Endodermal cell (in vitro differentiated cells): ENCODE data around the gene MRPS21. TPM values are rescaled to one million over a fixed set of nuclear protein-coding genes. Genes with fewer than 3 reads are reported as not detected.

ENCODE experiments used
- DNase-seq: peaks from one replicate; pipeline ENCODE4 v3.0.0-alpha.2; 2017
- H3K27ac ChIP-seq: 2 replicates; pipeline ENCODE4 v1.5.1; 2013; ENCODE audit warnings: mild to moderate bottlenecking, low read depth, low read length, moderate library complexity
- H3K27me3 ChIP-seq: 2 replicates; pipeline ENCODE4 v1.6.1; 2013; ENCODE audit warnings: mild to moderate bottlenecking, low read length, moderate library complexity; ENCODE audit not compliant: insufficient read depth, control insufficient read depth, poor library complexity, severe bottlenecking
- H3K36me3 ChIP-seq: 2 replicates; pipeline ENCODE4 v1.7.0; 2013; ENCODE audit warnings: mild to moderate bottlenecking, low read length, moderate library complexity; ENCODE audit not compliant: control insufficient read depth, insufficient read depth
- H3K4me1 ChIP-seq: one replicate; pipeline ENCODE4 v1.7.0; 2013; ENCODE audit warnings: low read length; ENCODE audit not compliant: control insufficient read depth, insufficient read depth
- H3K4me3 ChIP-seq: 2 replicates; pipeline ENCODE4 v1.5.1; 2013; ENCODE audit warnings: mild to moderate bottlenecking, low read length, moderate library complexity
- H3K9ac ChIP-seq: 2 replicates; pipeline ENCODE4 v1.6.1; 2013; ENCODE audit warnings: mild to moderate bottlenecking, low read length, moderate library complexity; ENCODE audit not compliant: poor library complexity, severe bottlenecking; ENCODE audit errors: extremely low read depth
- H3K9me3 ChIP-seq: 2 replicates; pipeline ENCODE4 v1.6.1; 2013; ENCODE audit warnings: mild to moderate bottlenecking, low read length, moderate library complexity; ENCODE audit not compliant: control insufficient read depth
- H3K27ac Mint-ChIP-seq: 2 replicates; pipeline ENCODE4 v1.8.0; 2020; ENCODE audit warnings: mixed read lengths
- H3K27me3 Mint-ChIP-seq: 2 replicates; pipeline ENCODE4 v1.8.0; 2021; ENCODE audit warnings: mild to moderate bottlenecking, mixed read lengths; ENCODE audit not compliant: insufficient read depth
- H3K36me3 Mint-ChIP-seq: 2 replicates; pipeline ENCODE4 v1.8.0; 2020; ENCODE audit warnings: low read depth, mixed read lengths
- H3K4me1 Mint-ChIP-seq: 2 replicates; pipeline ENCODE4 v1.8.0; 2020; ENCODE audit warnings: mixed read lengths
- H3K4me3 Mint-ChIP-seq: 2 replicates; pipeline ENCODE4 v1.8.0; 2020; ENCODE audit warnings: mild to moderate bottlenecking, moderate library complexity, mixed read lengths
- H3K9me3 Mint-ChIP-seq: 2 replicates; pipeline ENCODE4 v1.8.0; 2020; ENCODE audit warnings: mild to moderate bottlenecking, mixed read lengths
- CTCF ChIP-seq: fragments of 200-600 bp; sonication (generic); conservative IDR thresholded peaks from 2 replicates; pipeline ENCODE4 v1.5.0; 2021; ENCODE audit warnings: antibody characterized with exemption, mild to moderate bottlenecking
- WGBS, 2 experiments: methylation state at CpG; one replicate each; pipeline versions ENCODE4 v1.1.5 to v1.1.7; 2013; ENCODE audit warnings: missing lambda C conversion rate in 2 of 2, mixed read lengths in 1 of 2; ENCODE audit not compliant: insufficient coverage in 1 of 2, insufficient read length in 1 of 2; 5-methylcytosine and 5-hydroxymethylcytosine counted together
- total RNA-seq, 2 donors: library from RNA; stranded (reverse); fragmentation: NEBNext Ultra II Directional in 1 of 2; extraction: Animal tissue kit (Norgen Biotek cat#: 25700) in 1 of 2; gene quantifications; 2 replicates in 1 of 2; 3 replicates in 1 of 2; pipeline ENCODE4 v1.2.1, GENCODE V29; 2021

The MRPS21 gene
- total RNA-seq, 2 donors from 2014 or later = 89.9 to 95.3 TPM

- peaks cover under 1% of the 10 kb centered on the region for H3K36me3 ChIP-seq
- TF ChIP-seq CTCF = no peak
- Mint-ChIP-seq H3K27ac (peak overlapping the region; percentile 97), H3K36me3 (peaks cover 33% of the 10 kb centered on the region), H3K27me3 (no peaks in the 10 kb centered on the region), H3K9me3 (peaks cover 2% of the 10 kb centered on the region), H3K4me3 (peak overlapping the region; percentile 75), H3K4me1 (peaks cover 63% of the 10 kb centered on the region)
- H3K9me3 ChIP-seq = no peaks in the 10 kb centered on the region
- DNase-seq = peak; percentile 92
- no peaks in the 10 kb centered on the region for H3K27me3 ChIP-seq
- peak overlapping the region; percentile 21 for H3K27ac ChIP-seq
- H3K9ac ChIP-seq = peak overlapping the region; percentile 77
- peaks cover 6% of the 10 kb centered on the region for H3K4me1 ChIP-seq
- H3K4me3 ChIP-seq = peak overlapping the region; percentile 79
- WGBS, 2 experiments = 22 to 24% methylated on average over 4 to 10 of the region's 11 CpGs
Measured at GRCh38 chr1:150259758-150260669, 33.6 kb upstream of the MRPS21 start.

- H3K9ac ChIP-seq = no peak overlapping the region
- Mint-ChIP-seq H3K27me3 (no peaks in the 10 kb centered on the region), H3K4me3 (no peak overlapping the region), H3K4me1 (peaks cover 61% of the 10 kb centered on the region), H3K36me3 (peaks cover 47% of the 10 kb centered on the region), H3K9me3 (no peaks in the 10 kb centered on the region), H3K27ac (no peak overlapping the region)
- no peak overlapping the region for H3K27ac ChIP-seq
- peaks cover 6% of the 10 kb centered on the region for H3K4me1 ChIP-seq
- H3K36me3 ChIP-seq = peaks cover 14% of the 10 kb centered on the region
- H3K27me3 ChIP-seq = no peaks in the 10 kb centered on the region
- H3K9me3 ChIP-seq = no peaks in the 10 kb centered on the region
- TF ChIP-seq CTCF = no peak
- 95 to 97% methylated on average over 4 to 6 of the region's 6 CpGs for WGBS, 2 experiments
- DNase-seq = no peak
- H3K4me3 ChIP-seq = no peak overlapping the region
Measured at GRCh38 chr1:150261367-150261766, 32.3 kb upstream of the MRPS21 start.

- Histone ChIP-seq H3K9me3 (no peaks in the 10 kb centered on the region), H3K27ac (no peak overlapping the region), H3K9ac (no peak overlapping the region), H3K4me1 (peaks cover 12% of the 10 kb centered on the region), H3K36me3 (peaks cover 25% of the 10 kb centered on the region), H3K27me3 (no peaks in the 10 kb centered on the region), H3K4me3 (no peak overlapping the region)
- no peaks in the 10 kb centered on the region for H3K9me3 Mint-ChIP-seq
- WGBS, 2 experiments = 90 to 94% methylated on average over 2 to 5 of the region's 6 CpGs
- no peak for DNase-seq
- H3K27me3 Mint-ChIP-seq = no peaks in the 10 kb centered on the region
- peaks cover 60% of the 10 kb centered on the region for H3K4me1 Mint-ChIP-seq
- no peak for TF ChIP-seq CTCF
- H3K4me3 Mint-ChIP-seq = no peak overlapping the region
- peak overlapping the region; percentile 73 for H3K27ac Mint-ChIP-seq
- H3K36me3 Mint-ChIP-seq = peaks cover 58% of the 10 kb centered on the region
Measured at GRCh38 chr1:150262388-150263320, 31.0 kb upstream of the MRPS21 start.
